GM19035 (cell line): ENCODE results near the gene ADRM1.

ENCODE experiments used
- ATAC-seq: cut with Tn5 transposase; IDR thresholded peaks from one replicate; pipeline ENCODE4 v1.9.1; 2021; ENCODE audit not compliant: unreplicated experiment

The ADRM1 gene

GRCh38 chr20:62297449-62298227 lies 5.2 kb upstream of the ADRM1 start:
- ATAC-seq = no peak

- ATAC-seq = no peak
These were observed 4.1 kb upstream of the ADRM1 start for GRCh38 chr20:62298577-62299249.

GRCh38 chr20:62299666-62300236 lies 3.0 kb upstream of the ADRM1 start:
- ATAC-seq = no peak

DNA sequence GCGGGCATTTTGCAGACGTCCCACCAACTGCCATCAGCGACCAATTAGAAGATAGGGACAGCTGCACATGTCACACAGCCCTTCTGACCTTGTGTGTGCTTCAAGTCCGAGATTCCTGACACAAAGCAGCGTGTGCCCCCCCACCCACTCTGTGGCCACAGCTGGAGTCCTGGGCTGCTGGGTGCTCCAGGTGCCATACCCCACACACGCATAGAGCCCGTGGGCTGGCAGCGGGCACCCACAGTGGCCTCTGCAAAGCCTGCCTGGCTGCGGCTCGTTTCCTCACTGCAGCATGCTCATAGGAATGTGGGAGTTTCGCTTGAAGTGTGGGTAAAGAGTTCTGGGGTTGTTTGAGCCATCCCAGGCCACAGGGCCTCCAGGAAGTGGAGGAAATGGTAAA lies 2.5 kb upstream of the ADRM1 start:
- ATAC-seq = no peak

GRCh38 chr20:62301111-62301668 lies 1.6 kb upstream of the ADRM1 start:
- no peak for ATAC-seq

GRCh38 chr20:62301773-62302340 lies 940 bp upstream of the ADRM1 start:
- ATAC-seq = peak; percentile 33

DNA sequence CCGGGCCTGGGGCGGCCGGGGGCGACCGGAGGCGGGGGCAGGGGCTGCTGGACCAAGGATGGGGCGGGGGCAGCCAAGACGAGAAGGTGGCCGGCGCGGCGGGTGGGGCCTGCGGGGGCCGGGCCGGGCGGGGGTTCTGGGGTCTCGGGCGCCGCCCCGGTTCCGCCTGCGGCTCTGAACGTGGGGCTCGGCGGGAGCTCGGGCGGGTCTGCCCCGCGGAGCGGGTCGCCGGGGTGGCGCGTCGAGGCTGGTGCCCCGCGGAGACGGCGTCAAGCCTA lies 204 bp downstream of the ADRM1 start:
- no peak for ATAC-seq

- peak; percentile 16 for ATAC-seq
These were observed 786 bp downstream of the ADRM1 start for GRCh38 chr20:62303340-62304226.

GRCh38 chr20:62304331-62305148 lies 1.7 kb downstream of the ADRM1 start:
- no peak for ATAC-seq

DNA sequence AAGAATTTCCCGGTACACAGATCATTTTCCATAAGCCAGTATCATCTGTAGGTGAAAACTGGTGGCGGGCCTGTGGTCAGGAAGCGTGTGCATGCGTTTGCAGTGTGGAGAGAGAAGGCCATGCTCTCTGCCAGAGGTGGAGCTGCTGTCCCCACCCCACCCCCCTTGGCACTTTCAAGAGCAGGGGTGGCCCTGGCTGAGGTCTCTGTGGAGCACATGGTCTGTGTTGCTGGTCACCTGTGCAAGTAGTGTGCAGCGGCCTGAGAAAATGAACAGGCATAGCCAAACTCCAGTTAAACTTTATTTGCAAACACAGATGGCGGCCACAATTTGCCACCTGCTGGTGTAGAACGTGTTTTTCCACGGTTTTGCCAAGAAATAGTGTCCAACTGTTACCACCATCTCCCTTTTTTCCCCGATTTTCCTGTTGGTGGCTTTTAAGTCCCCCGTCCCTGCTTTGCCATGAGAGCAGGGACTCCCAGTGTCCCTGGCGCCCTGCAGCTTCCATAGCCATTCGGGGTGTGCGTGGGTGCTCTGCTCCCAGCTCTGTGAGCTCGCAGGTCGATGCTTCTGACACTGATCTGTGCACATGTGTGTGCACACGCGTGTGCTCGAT lies 2.5 kb downstream of the ADRM1 start:
- ATAC-seq = no peak

DNA sequence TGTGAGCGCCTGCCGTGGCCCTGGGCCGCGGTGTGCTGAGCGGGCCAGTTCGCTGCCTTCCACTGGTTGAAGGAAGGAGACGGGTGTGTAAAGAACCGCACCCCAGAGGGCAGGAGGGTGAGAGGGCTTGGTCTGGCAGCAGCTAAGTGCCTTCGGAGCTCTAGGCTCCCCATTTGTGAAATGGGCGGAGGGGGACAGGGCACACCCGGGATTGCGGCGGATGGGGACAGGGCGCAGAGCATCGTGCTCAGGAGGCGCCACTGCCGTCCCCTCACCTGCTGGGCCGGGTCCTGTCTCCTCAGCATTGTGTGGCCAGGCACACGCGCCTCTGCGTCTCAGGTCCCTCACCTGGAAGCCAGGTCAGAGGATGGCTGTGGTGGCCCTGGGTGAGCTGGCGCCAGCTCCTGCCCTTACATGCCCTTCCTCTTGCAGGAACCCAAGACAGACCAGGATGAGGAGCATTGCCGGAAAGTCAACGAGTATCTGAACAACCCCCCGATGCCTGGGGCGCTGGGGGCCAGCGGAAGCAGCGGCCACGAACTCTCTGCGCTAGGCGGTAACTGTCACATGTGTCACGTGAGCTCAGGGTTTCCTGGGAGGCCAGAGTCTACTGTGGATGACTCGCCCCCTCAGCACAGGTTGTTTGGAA lies 3.1 kb downstream of the ADRM1 start:
- ATAC-seq = no peak

- ATAC-seq = no peak
These were observed 3.8 kb downstream of the ADRM1 start for GRCh38 chr20:62306414-62307187.

GRCh38 chr20:62307226-62308101 lies 4.7 kb downstream of the ADRM1 start:
- no peak for ATAC-seq

- no peak for ATAC-seq
These were observed 5.5 kb downstream of the ADRM1 start for GRCh38 chr20:62308102-62308822.

DNA sequence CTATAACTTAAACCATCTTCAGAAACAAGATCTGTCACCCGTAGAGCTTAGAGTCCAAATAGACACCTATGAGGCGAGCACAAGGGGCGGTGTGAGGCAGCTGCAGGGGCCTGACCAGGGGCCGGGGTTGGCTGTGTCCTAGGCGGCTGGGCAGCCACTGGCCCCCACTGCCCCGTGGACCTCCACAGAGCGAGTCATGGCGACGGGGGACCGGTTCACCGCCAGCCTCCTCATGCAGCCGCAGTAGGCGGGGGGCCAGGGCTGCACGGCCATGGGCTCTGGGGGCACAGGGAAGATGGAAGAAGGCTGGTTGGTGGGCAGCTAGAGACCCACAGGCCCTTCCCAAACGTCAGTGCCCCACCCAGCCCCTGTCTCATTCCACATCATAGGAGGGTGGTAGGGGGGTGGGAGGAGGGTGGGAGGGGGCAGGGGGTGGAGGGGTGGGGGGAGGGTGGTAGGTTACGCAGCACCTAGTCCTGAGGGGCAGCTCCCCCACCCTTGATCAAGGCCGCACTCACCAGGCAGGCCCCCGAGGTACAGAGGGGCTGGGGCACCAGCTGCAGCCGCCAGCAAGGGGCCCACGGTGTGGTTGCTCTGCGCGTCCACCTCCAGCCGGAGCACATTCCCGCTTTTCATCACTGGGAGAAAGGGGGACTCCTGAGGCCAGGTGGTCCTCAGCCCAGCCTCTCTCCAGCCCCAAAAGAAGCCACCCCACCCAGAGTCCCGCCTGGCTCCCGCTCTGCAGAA lies 6.6 kb downstream of the ADRM1 start:
- ATAC-seq = no peak
